ENCODE measurements around the gene AFP.
"Not testable (repeated sequence)": the region's sequence is repeated elsewhere in the genome, so short reads cannot be mapped to it uniquely, and the experiment has no call there.

The AFP gene

DNA sequence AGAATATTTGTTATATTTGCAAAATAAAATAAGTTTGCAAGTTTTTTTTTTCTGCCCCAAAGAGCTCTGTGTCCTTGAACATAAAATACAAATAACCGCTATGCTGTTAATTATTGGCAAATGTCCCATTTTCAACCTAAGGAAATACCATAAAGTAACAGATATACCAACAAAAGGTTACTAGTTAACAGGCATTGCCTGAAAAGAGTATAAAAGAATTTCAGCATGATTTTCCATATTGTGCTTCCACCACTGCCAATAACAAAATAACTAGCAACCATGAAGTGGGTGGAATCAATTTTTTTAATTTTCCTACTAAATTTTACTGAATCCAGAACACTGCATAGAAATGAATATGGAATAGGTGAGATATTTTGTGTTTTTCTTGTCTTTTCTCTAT lies at the start of gene AFP:
TSS of gene AFP (plus strand) at position 238 of the 400 bp plus-strand sequence. CDS start at position 280, 42 bp downstream.
- no peak for DNase-seq

DNA sequence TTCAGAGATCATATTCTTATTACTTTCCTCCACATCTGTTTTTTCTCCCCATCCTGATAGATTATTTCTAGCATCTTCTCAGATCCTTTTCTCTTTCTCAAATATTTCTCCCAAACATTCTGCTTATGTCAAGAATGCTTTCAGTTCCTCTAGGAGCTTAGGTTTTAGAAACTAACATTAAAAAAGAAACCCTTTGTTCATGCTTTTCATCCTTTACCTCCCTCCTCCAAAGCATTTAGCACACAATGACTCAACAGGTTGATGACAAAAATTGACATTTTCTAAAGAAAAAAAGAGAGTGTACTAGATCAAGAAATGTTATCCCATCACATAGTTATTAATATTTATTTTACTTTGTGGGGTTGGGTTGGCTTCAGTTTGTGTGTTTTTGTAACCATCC lies 48.5 kb upstream of the AFP start:
- DNase-seq, result no peak

DNA sequence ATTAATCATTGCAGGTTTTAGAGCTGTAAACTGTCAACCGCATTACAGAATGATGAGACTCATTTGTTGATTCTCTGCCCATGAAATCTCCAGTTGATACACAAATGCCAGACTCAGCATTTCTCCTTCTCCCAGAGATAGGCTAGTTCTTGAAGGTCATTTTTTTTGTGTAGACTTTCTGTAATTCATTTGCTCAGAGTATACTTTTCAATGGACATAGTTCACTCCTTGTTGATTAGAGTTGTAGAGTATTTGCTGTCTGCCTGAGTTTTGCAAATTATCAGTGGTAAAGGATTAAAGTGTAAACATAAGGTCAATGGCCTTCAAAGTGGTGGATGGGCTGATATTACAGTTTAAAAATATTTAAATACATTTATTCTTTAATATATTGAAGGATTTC lies 47.1 kb upstream of the AFP start:
- no peak for DNase-seq

DNA sequence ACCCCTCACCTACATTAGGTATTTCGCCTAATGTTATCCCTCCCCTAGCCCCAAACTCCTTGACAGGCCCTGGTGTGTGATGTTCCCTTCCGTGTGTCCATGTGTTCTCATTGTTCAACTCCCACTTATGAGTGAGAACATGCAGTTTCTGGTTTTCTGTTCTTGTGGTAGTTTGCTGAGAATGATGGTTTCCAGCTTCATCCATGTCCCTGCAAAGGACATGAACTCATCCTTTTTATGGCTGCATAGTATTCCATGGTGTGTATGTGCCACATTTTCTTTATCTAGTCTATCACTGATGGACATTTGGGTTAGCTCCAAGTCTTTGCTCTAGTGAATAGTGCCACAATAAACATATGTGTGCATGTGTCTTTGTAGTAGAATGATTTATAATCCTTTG lies 46.4 kb upstream of the AFP start:
- DNase-seq, result not testable (repeated sequence)

DNA sequence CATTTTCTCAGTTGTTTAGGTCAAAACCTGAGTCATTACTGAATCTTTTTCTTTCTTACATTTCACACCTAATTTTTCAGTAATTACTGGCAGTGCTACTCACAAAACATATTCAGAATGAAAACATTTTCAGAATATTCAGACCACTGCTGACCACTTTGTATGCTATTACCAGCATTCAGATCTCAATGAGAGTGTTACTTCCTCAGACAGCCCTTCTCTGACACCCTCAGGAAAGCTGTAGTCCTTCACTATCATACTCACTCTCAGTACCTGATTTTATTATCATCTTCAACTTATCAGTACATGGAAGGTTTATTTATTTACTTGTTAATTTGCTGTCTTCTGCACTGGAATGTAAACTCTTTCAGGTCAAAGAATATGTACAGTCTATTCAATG lies 44.2 kb upstream of the AFP start:
- DNase-seq, result no peak

DNA sequence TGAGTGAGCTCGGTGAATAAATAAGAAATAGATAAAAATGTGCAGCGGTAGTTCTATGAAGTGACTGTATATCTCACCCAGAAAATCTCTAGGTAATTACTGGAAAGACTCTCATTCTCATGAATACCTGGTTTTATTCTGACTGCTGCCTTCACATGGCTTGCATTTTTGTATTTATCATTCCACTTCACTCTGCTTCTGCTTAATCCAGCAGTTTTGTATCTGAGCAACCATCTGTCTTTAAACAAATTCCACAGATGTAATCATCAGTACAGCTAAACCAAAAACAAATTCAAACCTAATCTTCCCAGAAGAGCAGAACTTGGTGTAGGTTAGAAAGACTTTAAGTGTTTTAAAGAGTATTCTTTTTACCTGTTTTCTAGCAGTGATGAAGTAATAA lies 43.1 kb upstream of the AFP start:
- DNase-seq, result no peak

DNA sequence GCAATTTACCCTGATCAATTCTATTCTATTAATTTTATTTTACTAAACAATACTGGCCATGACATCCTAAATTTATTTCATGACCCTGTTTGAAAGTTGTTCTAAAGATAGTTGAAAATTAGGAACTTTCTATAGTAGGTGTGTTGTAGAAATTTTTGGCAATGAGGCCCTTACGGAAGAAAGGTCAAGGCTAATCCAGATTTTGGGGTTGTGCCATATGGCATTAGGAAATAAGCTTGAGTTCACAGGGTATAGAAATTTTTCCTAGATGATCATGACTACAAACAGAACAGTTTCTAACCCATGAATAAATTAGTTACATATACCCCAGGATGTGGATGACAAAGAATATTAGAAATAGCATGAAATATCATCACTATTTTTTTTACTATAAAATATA lies 39.7 kb upstream of the AFP start:
- DNase-seq, result no peak

DNA sequence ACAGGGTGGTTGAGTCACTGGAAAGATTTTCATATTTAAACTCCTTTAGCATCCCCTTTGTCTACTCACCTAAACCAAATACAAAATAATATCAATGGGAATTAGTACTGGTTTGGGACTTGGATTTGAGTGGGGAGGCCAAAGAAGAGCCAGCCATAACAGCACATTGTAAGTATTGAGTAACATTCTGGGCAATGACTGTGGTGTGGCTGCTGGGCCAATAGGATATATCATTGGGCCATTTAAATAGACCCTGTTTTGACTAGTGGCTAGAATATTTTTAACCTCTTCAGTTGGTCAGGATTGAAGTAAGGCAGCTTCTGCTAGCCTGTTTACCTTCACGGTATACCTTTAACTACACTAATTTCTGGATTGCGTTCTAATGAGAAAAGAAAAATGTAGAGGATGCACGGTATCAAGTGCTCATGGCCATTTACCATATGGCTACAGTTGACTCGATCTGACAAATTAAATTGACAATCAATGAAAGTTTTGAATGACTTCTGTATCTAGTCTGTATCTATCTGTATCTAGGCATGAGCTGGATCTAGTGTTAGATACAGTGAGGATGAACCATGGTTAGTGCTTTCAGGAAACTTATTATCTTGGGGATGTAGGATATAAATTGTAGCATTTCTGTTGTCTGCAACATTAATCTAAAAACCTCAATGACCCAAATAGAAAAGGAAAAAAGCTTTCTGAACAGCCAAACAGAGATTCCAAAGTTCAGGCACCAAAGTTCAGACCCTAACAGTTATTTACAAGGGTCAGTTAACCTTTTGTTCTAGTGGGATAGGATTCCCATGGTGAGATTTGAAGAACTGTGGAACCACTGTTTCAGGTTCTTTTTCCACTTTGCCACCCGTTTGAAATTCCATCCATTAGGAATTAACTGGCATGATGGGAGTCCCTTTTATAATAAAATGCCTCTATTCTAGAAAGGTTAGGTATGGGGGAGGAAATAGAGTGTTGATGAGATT lies 38.7 kb upstream of the AFP start:
- DNase-seq, result no peak

DNA sequence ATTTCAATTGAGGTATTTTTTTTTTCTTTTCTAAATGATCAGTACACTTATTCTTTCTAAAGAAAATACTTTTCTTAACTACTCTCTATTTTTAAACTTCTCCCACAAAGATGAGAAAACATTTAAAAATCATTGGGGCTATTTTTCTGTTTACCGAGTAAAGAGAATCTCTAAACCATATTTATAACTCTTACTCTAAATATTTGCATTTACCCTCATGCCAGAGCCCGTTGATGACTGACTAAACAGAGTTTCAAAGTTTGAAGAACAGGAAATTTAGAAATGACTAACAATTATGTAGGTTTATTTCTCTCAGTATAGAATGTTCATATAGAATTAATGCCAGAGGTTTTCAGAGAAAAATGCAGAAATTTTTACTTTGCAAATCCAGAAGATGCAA lies 34.6 kb upstream of the AFP start:
- no peak for DNase-seq

DNA sequence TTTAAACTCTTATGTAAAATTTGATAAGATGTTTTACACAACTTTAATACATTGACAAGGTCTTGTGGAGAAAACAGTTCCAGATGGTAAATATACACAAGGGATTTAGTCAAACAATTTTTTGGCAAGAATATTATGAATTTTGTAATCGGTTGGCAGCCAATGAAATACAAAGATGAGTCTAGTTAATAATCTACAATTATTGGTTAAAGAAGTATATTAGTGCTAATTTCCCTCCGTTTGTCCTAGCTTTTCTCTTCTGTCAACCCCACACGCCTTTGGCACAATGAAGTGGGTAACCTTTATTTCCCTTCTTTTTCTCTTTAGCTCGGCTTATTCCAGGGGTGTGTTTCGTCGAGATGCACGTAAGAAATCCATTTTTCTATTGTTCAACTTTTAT lies 32.0 kb upstream of the AFP start, which contains the start of gene ALB:
TSS of gene ALB (plus strand) at position 246 of the 400 bp plus-strand sequence. CDS start at position 287, 41 bp downstream.
- DNase-seq, result no peak

DNA sequence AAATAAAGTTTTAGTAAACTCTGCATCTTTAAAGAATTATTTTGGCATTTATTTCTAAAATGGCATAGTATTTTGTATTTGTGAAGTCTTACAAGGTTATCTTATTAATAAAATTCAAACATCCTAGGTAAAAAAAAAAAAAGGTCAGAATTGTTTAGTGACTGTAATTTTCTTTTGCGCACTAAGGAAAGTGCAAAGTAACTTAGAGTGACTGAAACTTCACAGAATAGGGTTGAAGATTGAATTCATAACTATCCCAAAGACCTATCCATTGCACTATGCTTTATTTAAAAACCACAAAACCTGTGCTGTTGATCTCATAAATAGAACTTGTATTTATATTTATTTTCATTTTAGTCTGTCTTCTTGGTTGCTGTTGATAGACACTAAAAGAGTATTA lies 31.6 kb upstream of the AFP start:
- no peak for DNase-seq

DNA sequence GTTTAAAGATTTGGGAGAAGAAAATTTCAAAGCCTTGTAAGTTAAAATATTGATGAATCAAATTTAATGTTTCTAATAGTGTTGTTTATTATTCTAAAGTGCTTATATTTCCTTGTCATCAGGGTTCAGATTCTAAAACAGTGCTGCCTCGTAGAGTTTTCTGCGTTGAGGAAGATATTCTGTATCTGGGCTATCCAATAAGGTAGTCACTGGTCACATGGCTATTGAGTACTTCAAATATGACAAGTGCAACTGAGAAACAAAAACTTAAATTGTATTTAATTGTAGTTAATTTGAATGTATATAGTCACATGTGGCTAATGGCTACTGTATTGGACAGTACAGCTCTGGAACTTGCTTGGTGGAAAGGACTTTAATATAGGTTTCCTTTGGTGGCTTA lies 30.9 kb upstream of the AFP start:
- no peak for DNase-seq

DNA sequence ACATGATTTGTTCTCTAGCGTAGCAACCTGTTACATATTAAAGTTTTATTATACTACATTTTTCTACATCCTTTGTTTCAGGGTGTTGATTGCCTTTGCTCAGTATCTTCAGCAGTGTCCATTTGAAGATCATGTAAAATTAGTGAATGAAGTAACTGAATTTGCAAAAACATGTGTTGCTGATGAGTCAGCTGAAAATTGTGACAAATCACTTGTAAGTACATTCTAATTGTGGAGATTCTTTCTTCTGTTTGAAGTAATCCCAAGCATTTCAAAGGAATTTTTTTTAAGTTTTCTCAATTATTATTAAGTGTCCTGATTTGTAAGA lies 29.5 kb upstream of the AFP start:
- DNase-seq, result no peak

DNA sequence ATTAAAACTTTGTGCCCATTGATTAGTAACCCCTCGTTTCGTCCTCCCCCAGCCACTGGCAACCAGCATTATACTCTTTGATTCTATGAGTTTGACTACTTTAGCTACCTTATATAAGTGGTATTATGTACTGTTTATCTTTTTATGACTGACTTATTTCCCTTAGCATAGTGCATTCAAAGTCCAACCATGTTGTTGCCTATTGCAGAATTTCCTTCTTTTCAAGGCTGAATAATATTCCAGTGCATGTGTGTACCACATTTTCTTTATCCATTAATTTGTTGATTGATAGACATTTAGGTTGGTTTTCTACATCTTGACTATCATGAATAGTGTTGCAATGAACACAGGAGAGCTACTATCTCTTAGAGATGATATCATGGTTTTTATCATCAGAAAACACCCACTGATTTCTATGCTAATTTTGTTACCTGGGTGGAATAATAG lies 28.8 kb upstream of the AFP start:
- DNase-seq, result no peak

DNA sequence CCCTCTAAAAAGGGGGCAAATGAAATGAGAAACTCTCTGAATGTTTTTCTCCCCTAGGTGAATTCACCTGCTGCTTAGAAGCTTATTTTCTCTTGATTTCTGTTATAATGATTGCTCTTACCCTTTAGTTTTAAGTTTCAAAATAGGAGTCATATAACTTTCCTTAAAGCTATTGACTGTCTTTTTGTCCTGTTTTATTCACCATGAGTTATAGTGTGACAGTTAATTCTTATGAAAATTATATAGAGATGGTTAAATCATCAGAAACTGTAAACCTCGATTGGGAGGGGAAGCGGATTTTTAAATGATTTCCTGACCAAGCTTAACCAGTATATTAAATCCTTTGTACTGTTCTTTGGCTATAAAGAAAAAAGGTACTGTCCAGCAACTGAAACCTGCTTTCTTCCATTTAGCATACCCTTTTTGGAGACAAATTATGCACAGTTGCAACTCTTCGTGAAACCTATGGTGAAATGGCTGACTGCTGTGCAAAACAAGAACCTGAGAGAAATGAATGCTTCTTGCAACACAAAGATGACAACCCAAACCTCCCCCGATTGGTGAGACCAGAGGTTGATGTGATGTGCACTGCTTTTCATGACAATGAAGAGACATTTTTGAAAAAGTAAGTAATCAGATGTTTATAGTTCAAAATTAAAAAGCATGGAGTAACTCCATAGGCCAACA lies 27.7 kb upstream of the AFP start:
- no peak for DNase-seq

DNA sequence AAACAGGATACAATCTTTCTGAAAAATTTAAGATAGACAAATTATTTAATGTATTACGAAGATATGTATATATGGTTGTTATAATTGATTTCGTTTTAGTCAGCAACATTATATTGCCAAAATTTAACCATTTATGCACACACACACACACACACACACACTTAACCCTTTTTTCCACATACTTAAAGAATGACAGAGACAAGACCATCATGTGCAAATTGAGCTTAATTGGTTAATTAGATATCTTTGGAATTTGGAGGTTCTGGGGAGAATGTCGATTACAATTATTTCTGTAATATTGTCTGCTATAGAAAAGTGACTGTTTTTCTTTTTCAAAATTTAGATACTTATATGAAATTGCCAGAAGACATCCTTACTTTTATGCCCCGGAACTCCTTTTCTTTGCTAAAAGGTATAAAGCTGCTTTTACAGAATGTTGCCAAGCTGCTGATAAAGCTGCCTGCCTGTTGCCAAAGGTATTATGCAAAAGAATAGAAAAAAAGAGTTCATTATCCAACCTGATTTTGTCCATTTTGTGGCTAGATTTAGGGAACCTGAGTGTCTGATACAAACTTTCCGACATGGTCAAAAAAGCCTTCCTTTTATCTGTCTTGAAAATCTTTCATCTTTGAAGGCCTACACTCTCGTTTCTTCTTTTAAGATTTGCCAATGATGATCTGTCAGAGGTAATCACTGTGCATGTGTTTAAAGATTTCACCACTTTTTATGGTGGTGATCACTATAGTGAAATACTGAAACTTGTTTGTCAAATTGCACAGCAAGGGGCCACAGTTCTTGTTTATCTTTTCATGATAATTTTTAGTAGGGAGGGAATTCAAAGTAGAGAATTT lies 26.8 kb upstream of the AFP start:
- DNase-seq, result no peak

DNA sequence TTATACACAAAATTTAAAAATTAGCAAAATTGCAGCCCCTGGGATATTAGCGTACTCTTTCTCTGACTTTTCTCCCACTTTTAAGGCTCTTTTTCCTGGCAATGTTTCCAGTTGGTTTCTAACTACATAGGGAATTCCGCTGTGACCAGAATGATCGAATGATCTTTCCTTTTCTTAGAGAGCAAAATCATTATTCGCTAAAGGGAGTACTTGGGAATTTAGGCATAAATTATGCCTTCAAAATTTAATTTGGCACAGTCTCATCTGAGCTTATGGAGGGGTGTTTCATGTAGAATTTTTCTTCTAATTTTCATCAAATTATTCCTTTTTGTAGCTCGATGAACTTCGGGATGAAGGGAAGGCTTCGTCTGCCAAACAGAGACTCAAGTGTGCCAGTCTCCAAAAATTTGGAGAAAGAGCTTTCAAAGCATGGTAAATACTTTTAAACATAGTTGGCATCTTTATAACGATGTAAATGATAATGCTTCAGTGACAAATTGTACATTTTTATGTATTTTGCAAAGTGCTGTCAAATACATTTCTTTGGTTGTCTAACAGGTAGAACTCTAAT lies 26.0 kb upstream of the AFP start:
- DNase-seq, result no peak

DNA sequence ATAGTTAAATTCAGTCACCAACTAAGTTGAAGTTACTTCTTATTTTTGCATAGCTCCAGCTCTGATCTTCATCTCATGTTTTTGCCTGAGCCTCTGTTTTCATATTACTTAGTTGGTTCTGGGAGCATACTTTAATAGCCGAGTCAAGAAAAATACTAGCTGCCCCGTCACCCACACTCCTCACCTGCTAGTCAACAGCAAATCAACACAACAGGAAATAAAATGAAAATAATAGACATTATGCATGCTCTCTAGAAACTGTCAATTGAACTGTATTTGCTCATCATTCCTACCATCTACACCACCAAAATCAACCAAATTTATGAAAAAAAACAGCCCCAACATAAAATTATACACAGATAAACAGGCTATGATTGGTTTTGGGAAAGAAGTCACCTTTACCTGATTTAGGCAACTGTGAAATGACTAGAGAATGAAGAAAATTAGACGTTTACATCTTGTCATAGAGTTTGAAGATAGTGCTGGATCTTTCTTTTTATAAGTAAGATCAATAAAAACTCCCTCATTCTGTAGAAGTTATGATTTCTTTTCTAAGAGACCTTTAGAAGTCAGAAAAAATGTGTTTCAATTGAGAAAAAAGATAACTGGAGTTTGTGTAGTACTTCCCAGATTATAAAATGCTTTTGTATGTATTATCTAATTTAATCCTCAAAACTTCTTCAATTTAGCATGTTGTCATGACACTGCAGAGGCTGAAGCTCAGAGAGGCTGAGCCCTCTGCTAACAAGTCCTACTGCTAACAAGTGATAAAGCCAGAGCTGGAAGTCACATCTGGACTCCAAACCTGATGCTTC lies 24.9 kb upstream of the AFP start:
- no peak for DNase-seq

DNA sequence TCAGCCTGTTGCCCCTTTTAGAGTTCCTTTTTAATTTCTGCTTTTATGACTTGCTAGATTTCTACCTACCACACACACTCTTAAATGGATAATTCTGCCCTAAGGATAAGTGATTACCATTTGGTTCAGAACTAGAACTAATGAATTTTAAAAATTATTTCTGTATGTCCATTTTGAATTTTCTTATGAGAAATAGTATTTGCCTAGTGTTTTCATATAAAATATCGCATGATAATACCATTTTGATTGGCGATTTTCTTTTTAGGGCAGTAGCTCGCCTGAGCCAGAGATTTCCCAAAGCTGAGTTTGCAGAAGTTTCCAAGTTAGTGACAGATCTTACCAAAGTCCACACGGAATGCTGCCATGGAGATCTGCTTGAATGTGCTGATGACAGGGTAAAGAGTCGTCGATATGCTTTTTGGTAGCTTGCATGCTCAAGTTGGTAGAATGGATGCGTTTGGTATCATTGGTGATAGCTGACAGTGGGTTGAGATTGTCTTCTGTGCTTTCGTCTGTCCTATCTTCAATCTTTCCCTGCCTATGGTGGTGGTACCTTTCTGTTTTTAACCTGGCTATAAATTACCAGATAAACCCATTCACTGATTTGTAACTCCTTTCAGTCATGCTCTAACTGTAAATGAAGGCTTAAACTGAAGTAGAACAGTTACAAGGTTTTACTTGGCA lies 24.1 kb upstream of the AFP start:
- DNase-seq, result no peak

DNA sequence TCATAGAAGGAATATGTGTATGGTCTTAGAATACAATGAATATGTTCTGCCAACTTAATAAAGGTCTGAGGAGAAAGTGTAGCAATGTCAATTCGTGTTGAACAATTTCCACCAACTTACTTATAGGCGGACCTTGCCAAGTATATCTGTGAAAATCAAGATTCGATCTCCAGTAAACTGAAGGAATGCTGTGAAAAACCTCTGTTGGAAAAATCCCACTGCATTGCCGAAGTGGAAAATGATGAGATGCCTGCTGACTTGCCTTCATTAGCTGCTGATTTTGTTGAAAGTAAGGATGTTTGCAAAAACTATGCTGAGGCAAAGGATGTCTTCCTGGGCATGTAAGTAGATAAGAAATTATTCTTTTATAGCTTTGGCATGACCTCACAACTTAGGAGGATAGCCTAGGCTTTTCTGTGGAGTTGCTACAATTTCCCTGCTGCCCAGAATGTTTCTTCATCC lies 22.7 kb upstream of the AFP start:
- no peak for DNase-seq

DNA sequence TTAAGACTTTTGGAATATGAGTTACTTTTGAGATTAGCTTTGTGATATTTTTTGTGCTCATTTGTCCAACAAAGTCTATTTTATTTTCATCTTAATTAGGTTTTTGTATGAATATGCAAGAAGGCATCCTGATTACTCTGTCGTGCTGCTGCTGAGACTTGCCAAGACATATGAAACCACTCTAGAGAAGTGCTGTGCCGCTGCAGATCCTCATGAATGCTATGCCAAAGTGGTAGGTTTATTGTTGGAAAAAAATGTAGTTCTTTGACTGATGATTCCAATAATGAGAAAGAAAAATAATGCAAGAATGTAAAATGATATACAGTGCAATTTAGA lies 21.1 kb upstream of the AFP start:
- no peak for DNase-seq

Measured in activated CD4-positive, alpha-beta T cell treated with anti-CD3 and anti-CD28 coated beads, Interleukin-2, amount 50 U/mL, for 1 hour (primary cell).